Ectodermal cell (in vitro differentiated cells): ENCODE results near the gene MINDY4.

Experiments used
- H3K27ac ChIP-seq: 2 replicates; pipeline ENCODE4 v1.7.0; 2013; ENCODE audit warnings: mild to moderate bottlenecking, low read depth, low read length; ENCODE audit not compliant: insufficient read depth, poor library complexity, severe bottlenecking
- H3K27me3 ChIP-seq: 2 replicates; pipeline ENCODE4 v1.7.0; 2013; ENCODE audit warnings: mild to moderate bottlenecking, low read length; ENCODE audit not compliant: insufficient read depth, control insufficient read depth, poor library complexity, severe bottlenecking
- H3K36me3 ChIP-seq: one replicate; pipeline ENCODE4 v1.7.0; 2013; ENCODE audit warnings: low read length; ENCODE audit not compliant: control insufficient read depth, insufficient read depth
- H3K4me1 ChIP-seq: one replicate; pipeline ENCODE4 v1.7.0; 2013; ENCODE audit warnings: low read length; ENCODE audit not compliant: control insufficient read depth, insufficient read depth
- H3K4me3 ChIP-seq: 2 replicates; pipeline ENCODE4 v1.7.0; 2013; ENCODE audit warnings: low read depth, low read length, control low read depth; ENCODE audit not compliant: insufficient read depth
- H3K9me3 ChIP-seq: 2 replicates; pipeline ENCODE4 v1.7.0; 2013; ENCODE audit warnings: mild to moderate bottlenecking, low read length, moderate library complexity; ENCODE audit not compliant: control insufficient read depth
- WGBS, 2 experiments: methylation state at CpG; one replicate each; pipeline ENCODE4 v1.1.7; 2013; ENCODE audit warnings: missing lambda C conversion rate in 2 of 2; 5-methylcytosine and 5-hydroxymethylcytosine counted together

The MINDY4 gene

DNA sequence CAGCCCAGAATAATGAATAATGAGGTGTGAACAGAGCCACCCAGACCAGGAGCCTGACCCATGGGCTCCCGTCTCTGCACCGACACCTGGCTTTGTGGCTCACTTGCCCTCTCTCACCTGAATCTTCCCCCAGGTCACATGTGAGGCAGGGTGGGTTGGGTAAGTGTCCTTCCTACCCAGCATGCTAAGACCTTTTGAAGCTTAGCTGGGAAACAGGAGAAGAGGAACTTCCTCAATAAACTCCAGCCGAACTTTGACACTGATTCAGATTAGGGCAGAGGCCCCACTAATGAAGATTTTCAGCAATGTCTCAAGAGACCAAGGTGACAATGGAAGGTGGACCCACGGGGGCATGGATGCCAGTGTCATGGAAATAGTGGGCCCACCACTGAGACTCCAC, 93.9 kb downstream of the MINDY4 start:
- H3K9me3 ChIP-seq, result no peaks in the 10 kb centered on the region
- no peak overlapping the region for H3K27ac ChIP-seq
- peaks cover 8% of the 10 kb centered on the region for H3K4me1 ChIP-seq
- H3K27me3 ChIP-seq, result no peaks in the 10 kb centered on the region
- WGBS, 2 experiments, result 93 to 95% methylated on average over 4 of the region's 4 CpGs
- H3K4me3 ChIP-seq, result no peak overlapping the region
- no peaks in the 10 kb centered on the region for H3K36me3 ChIP-seq

DNA sequence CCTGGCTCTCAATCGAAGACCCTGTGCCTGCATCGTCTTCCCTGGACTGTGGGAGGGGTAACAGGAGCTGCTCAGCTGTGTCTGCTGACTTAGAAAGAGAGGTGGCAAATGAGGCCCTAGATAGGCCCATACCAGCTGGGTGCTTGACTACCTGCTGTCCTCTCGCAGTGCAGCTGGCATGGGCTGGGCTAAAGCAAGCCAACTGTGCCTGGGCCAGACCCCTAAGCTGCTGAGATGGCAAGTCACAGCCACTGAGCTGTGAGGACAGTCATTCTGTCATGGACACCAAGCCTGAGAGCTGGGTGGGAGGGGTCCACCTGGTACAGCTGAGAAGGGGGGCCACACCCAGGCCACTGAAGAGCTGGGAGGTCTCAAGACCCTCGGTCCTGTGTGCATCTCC, 94.6 kb downstream of the MINDY4 start:
- WGBS, 2 experiments, result 91 to 97% methylated on average over 4 of the region's 4 CpGs
- Histone ChIP-seq H3K9me3 (no peaks in the 10 kb centered on the region), H3K4me1 (peaks cover 6% of the 10 kb centered on the region), H3K4me3 (no peak overlapping the region), H3K36me3 (no peaks in the 10 kb centered on the region), H3K27me3 (no peaks in the 10 kb centered on the region), H3K27ac (no peak overlapping the region)

DNA sequence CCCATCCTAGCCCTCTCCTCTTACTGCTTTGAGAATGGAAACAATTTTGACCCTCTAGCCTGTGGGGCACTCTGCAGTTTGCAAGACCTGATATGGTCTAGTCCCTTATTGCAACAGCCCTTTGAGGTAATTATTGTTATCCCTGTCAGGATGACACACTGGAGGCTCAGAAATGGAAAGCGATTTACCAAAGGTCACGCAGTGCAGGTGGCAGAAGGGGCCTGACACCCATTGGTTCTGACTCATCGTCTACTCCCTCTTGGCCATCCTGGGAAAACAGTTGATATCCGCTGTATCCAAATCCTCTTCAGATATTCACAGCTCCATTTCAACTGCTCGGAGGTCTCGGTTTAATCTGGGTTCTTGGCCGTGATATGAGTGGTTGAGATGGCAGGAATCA, 95.7 kb downstream of the MINDY4 start:
- H3K4me3 ChIP-seq, result no peak overlapping the region
- H3K27me3 ChIP-seq, result no peaks in the 10 kb centered on the region
- peaks cover 6% of the 10 kb centered on the region for H3K4me1 ChIP-seq
- no peaks in the 10 kb centered on the region for H3K9me3 ChIP-seq
- no peak overlapping the region for H3K27ac ChIP-seq
- WGBS, 2 experiments, result 94 to 98% methylated on average over 7 of the region's 7 CpGs
- no peaks in the 10 kb centered on the region for H3K36me3 ChIP-seq

DNA sequence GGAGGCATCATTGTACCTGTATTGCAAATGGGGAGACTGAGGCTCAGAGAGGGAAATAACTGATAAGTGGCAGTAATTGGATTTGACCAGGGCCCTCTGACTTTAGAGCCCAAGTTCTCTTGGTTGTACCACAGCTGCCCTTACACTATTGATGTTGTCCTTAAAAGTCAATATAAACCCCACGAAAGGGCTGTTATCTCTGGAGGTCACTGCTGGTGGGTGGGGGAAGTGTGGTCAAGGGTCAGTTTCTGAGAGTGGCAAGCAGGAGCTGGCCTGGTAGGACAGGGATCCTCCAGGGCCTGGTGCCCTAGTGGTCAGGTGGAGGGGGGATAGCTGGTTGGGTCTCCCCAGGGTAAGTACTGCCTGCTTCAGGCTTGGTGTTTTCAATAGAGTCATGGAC, 96.3 kb downstream of the MINDY4 start:
- Histone ChIP-seq H3K27ac (no peak overlapping the region), H3K36me3 (no peaks in the 10 kb centered on the region), H3K4me3 (no peak overlapping the region), H3K27me3 (no peaks in the 10 kb centered on the region), H3K4me1 (peaks cover 6% of the 10 kb centered on the region), H3K9me3 (no peaks in the 10 kb centered on the region)
- WGBS, 2 experiments, result 95 to 100% methylated on average over 1 of the region's 1 CpG

DNA sequence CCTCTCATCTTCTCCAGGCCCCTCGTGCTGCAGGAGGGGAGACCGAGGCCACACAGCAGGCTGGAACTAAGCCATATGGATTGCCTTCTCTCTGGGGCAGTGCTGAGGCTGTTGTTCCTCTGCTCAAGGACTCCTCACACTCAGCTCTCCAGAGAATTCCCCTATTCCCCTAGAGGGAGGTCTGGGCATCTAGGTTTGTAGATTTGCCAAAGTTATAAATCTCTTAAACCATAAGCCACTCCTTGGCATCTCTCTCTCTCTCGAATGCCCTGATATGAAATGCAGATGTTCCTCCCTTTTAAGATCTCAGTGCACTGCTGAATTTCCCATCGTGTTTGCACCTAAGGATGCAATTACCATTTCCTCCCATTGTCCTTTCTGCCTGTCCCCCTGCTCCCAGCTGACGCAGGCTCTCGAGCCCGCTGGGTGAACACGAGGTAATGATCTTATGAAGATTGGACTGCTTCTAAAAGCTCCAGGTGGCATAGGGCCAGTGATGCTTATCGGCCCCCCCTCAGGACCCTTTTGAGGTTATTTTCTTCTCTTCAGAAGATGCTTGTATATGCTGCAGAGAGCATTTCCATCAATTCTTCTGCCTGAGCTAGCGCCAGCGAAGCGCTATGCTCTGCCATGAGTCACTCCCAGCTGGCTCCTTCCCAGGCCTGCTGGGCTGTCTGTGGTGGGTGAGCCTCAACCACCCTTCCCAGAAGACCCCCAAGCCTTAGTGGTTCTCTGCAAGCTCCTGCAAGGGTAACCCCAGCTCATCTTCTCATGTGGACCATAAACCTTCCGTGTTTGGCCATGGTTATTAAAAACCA, 98.8 kb downstream of the MINDY4 start:
- Histone ChIP-seq H3K27ac (no peak overlapping the region), H3K4me3 (no peak overlapping the region), H3K27me3 (no peaks in the 10 kb centered on the region), H3K36me3 (no peaks in the 10 kb centered on the region), H3K4me1 (no peaks in the 10 kb centered on the region), H3K9me3 (no peaks in the 10 kb centered on the region)
- 84 to 89% methylated on average over 13 of the region's 13 CpGs for WGBS, 2 experiments

DNA sequence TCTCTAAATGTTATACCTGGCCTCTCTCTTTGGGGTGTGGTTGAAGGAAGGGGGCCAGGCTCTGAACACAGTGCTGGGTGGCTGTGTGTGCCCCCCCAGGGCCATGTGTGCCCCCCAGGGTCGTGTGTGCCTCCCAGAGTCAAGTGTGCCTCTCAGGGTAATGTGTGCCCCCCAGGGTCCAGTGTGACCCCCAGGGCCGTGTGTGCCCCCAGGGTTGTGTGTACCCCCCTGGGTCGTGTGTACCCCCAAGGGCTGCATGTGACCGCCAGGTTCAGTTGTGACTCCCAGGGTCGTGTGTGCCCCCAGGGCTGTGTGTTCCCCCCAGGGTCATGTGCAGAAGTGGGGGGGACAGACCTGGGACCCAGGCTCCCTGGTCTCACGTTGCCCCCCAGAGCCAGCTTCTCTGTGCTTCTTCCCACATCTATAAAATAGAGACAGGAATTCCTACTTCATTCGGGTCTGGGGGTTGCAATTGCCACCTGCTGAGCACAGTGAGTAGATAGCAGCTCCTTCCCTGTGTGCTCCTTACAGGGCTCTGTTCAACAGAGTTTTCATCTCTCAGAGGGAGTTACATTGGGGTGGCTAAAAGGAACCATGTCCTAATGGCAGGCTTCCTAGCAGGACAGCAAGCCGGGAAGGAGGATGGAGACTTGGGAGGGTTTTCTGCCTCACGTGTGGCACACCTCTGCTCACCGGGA, 99.8 kb downstream of the MINDY4 start:
- WGBS, 2 experiments, result 73 to 74% methylated on average over 10 of the region's 10 CpGs

DNA sequence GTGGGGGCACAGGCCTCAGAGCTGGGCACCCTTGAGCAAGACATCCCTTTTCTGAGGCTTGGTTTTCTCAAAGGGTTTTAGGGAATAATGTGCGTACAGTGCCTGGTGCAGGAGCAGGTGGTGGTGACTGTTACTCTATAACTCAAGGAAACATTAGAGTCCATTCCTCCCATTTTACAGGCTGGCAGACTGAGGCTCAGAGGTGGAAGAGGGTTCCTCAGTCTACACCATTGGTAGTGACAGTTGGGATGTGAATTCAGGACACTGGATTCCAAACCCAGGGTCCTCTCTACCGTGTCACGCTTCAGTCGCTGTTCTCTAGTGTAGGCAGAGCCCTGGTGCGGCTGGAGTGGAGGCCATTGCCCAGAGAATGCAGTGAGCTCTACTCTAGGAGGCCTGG, 100.4 kb downstream of the MINDY4 start:
- Histone ChIP-seq H3K4me1 (peaks cover 4% of the 10 kb centered on the region), H3K9me3 (no peaks in the 10 kb centered on the region), H3K36me3 (no peaks in the 10 kb centered on the region), H3K27ac (no peak overlapping the region), H3K27me3 (no peaks in the 10 kb centered on the region), H3K4me3 (no peak overlapping the region)
- 97% methylated on average over 5 of the region's 5 CpGs for WGBS, 2 experiments

More for the DNA sequence above, 99.8 kb downstream of the MINDY4 start:
- H3K36me3 ChIP-seq, result no peaks in the 10 kb centered on the region
- no peaks in the 10 kb centered on the region for H3K27me3 ChIP-seq
- no peaks in the 10 kb centered on the region for H3K4me1 ChIP-seq
- no peaks in the 10 kb centered on the region for H3K9me3 ChIP-seq
- no peak overlapping the region for H3K4me3 ChIP-seq
- H3K27ac ChIP-seq, result no peak overlapping the region

DNA sequence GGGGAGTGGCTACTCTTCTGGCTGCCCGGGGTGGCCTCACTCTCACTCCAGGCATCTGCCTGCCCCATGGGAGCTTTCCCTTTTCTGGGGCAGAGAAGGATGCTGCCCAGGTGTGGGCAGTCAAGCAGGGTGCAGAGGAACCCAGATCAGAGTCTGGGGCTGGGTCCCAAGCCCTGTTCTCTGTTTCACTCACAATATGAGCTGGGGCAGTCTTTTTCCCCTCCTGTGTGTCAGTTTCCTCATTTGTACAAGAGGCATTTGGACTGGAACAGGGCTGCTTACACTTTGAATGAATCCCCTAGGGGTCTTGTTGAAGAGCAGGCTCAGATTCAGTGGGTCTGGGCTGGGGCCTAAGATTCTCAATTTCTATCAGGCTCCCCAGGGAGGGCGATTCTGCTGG, 102.0 kb downstream of the MINDY4 start:
- WGBS, 2 experiments, result 87 to 90% methylated on average over 2 of the region's 2 CpGs

DNA sequence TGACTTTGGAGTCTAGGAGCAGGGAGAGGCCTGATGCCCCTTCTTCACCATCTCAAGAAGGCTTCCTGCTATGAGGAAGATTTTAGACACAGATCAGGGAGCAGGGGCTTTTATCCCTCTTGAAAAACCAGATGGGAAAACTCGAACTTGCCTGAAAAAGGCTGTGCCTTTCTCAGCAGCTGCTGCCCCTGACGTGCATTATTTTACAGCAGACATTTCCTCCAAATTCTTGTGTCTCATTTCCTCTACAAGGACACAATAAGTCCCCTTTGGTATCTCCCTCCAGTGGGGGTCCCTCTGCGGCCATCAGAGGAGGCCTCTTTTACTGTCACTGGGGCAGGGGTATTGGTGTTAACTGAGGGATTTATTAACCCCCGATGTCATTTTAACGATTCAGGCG, 102.4 kb downstream of the MINDY4 start:
- Histone ChIP-seq H3K9me3 (no peaks in the 10 kb centered on the region), H3K4me3 (no peak overlapping the region), H3K36me3 (no peaks in the 10 kb centered on the region), H3K27me3 (no peaks in the 10 kb centered on the region), H3K4me1 (peaks cover 5% of the 10 kb centered on the region), H3K27ac (no peak overlapping the region)
- WGBS, 2 experiments, result 88 to 91% methylated on average over 6 of the region's 6 CpGs

More for the DNA sequence above, 102.0 kb downstream of the MINDY4 start:
- Histone ChIP-seq H3K27me3 (no peaks in the 10 kb centered on the region), H3K9me3 (no peaks in the 10 kb centered on the region), H3K4me1 (peaks cover 5% of the 10 kb centered on the region), H3K27ac (no peak overlapping the region), H3K4me3 (no peak overlapping the region), H3K36me3 (no peaks in the 10 kb centered on the region)

DNA sequence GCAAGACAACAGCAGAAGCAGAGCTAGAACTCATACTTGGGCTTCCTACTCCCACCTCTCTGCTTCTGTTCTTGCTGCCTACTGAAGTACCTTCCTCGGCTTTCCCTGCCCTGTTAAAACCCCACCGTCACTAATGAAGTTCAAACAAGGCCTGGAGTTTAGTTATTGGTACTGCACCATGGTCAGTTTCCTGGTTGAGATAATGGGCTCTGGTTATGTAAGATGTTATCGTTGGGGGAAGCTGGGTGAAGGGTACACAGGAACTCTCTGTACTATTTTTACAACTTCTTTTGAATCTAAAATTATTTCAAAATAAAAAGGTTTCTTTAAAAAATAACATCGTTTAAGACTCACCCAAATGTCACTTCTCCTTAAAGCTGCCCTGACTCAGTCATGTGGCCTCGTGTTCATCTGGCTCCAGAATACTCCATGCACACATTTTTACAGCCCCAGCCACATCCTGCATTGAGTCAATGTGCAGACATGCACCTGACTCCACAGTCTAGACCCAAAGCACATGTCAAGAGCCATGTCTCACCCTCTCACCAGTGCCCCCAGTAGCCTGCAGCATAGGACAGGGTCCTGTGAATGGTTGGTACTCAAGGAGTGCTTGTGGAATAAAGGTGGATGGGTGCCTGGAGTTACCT, 103.6 kb downstream of the MINDY4 start:
- Histone ChIP-seq H3K27me3 (no peaks in the 10 kb centered on the region), H3K4me1 (peaks cover 16% of the 10 kb centered on the region), H3K36me3 (no peaks in the 10 kb centered on the region), H3K27ac (no peak overlapping the region), H3K9me3 (no peaks in the 10 kb centered on the region), H3K4me3 (no peak overlapping the region)
- WGBS, 2 experiments, result 89 to 95% methylated on average over 4 of the region's 5 CpGs
